ENCODE measurements around the gene FXYD5. TPM values are rescaled to one million over a fixed set of nuclear protein-coding genes. Genes with fewer than 3 reads are reported as not detected.
A peak's percentile ranks its signal among the peaks of the same experiment; 100 is the strongest.
"Not testable (repeated sequence)": the region's sequence is repeated elsewhere in the genome, so short reads cannot be mapped to it uniquely, and the experiment has no call there.

FXYD5 gene
- total RNA-seq, 2 donors from 2014 or later = 24.0 to 29.6 TPM

DNA sequence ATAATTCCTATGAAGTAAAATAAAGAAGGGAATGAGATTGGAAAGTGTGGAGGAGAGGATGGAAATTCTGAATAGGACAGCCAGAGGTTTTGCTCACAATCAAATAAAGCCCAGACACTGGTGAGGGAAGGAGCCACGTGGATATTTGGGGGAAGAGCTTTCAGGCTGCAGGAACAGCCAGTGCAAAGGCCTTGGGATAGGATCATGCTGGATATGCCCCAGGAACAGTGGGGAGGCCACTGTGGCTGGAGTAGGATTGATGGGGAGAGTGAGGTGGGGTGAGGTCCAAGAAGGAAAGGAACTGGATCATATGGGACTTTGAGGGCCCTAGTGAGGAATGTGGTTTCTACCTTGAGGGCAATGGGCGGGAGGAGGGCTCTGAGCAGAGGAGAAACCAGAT, 4.1 kb upstream of the FXYD5 start:
- no peak for DNase-seq
- Histone ChIP-seq H3K27me3 (ENCODE audit: control insufficient read depth, insufficient read depth, low read length, poor library complexity, severe bottlenecking) (peaks cover 30% of the 10 kb centered on the region), H3K27ac (ENCODE audit: low read depth, low read length) (no peak overlapping the region), H3K9me3 (ENCODE audit: control insufficient read depth, low read length) (no peaks in the 10 kb centered on the region), H3K9ac (ENCODE audit: extremely low read depth, low read length, poor library complexity, severe bottlenecking) (no peak overlapping the region), H3K4me1 (ENCODE audit: control insufficient read depth, insufficient read depth, low read length) (no peaks in the 10 kb centered on the region), H3K36me3 (ENCODE audit: control insufficient read depth, insufficient read depth, low read length) (no peaks in the 10 kb centered on the region), H3K4me3 (ENCODE audit: low read length) (no peak overlapping the region)
- H3K4me3 Mint-ChIP-seq = no peak overlapping the region
- TF ChIP-seq, protein P1, sequence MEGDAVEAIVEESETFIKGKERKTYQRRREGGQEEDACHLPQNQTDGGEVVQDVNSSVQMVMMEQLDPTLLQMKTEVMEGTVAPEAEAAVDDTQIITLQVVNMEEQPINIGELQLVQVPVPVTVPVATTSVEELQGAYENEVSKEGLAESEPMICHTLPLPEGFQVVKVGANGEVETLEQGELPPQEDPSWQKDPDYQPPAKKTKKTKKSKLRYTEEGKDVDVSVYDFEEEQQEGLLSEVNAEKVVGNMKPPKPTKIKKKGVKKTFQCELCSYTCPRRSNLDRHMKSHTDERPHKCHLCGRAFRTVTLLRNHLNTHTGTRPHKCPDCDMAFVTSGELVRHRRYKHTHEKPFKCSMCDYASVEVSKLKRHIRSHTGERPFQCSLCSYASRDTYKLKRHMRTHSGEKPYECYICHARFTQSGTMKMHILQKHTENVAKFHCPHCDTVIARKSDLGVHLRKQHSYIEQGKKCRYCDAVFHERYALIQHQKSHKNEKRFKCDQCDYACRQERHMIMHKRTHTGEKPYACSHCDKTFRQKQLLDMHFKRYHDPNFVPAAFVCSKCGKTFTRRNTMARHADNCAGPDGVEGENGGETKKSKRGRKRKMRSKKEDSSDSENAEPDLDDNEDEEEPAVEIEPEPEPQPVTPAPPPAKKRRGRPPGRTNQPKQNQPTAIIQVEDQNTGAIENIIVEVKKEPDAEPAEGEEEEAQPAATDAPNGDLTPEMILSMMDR (conservative IDR thresholded peaks at IDR 0.05) = no peak
- peaks cover 6% of the 10 kb centered on the region for H3K4me1 Mint-ChIP-seq
- H3K27ac Mint-ChIP-seq = no peak overlapping the region
- H3K36me3 Mint-ChIP-seq (ENCODE audit: low read depth) = no peaks in the 10 kb centered on the region
- 79 to 83% methylated on average over 2 of the region's 2 CpGs for WGBS, 2 experiments (ENCODE audit: insufficient coverage in 1 of 2, insufficient read length in 1 of 2)
- no peaks in the 10 kb centered on the region for H3K9me3 Mint-ChIP-seq
- H3K27me3 Mint-ChIP-seq (ENCODE audit: insufficient read depth) = peaks cover 39% of the 10 kb centered on the region

DNA sequence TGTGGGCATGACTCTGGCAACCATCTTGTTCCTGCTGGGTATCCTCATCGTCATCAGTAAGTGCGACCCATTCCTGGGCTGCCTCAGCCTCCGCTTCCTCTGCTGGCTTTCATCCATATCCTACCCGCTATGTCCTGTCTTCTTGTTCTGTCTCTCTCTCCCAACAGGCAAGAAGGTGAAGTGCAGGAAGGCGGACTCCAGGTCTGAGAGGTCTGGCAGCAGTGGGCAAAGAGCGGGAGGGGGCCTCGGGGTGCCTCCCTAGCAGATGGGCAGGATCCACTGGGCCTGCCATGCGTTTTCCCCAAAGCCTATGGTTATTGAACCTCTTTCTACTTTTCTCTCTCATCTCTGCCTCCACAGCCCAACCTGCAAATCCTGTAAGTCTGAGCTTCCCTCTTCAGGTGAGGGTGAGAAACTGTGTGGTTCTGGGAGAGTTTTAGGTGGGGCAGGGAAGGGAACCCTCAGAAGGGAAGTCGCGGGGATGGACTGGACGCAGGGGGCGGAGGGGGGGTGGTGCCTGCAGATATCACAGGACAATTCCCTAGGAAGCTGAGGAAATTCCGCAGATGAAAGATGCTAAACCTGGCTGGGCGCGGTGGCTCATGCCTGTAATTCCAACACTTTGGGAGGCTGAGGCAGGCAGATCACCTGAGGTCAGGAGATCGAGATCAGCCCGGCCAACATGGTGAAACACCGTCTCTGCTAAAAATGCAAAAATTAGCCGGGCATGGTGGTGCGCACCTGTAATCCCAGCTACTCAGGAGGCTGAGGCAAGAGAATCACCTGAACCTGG, 3.1 kb upstream of the FXYD5 start:
- 90% methylated on average over 20 of the region's 20 CpGs for WGBS, 2 experiments (ENCODE audit: insufficient coverage in 1 of 2, insufficient read length in 1 of 2)
- DNase-seq = peak; percentile 65
- no peak overlapping the region for H3K27ac ChIP-seq (ENCODE audit: low read depth, low read length)
- no peaks in the 10 kb centered on the region for H3K4me1 ChIP-seq (ENCODE audit: control insufficient read depth, insufficient read depth, low read length)
- H3K9me3 ChIP-seq (ENCODE audit: control insufficient read depth, low read length) = no peaks in the 10 kb centered on the region
- peaks cover 6% of the 10 kb centered on the region for H3K4me1 Mint-ChIP-seq
- no peak overlapping the region for H3K4me3 ChIP-seq (ENCODE audit: low read length)
- H3K9me3 Mint-ChIP-seq = no peaks in the 10 kb centered on the region
- H3K27me3 Mint-ChIP-seq (ENCODE audit: insufficient read depth) = peaks cover 37% of the 10 kb centered on the region
- H3K36me3 ChIP-seq (ENCODE audit: control insufficient read depth, insufficient read depth, low read length) = no peaks in the 10 kb centered on the region
- no peak overlapping the region for H3K9ac ChIP-seq (ENCODE audit: extremely low read depth, low read length, poor library complexity, severe bottlenecking)
- no peak overlapping the region for H3K4me3 Mint-ChIP-seq
- peaks cover 27% of the 10 kb centered on the region for H3K27me3 ChIP-seq (ENCODE audit: control insufficient read depth, insufficient read depth, low read length, poor library complexity, severe bottlenecking)
- no peak overlapping the region for H3K27ac Mint-ChIP-seq
- TF ChIP-seq, protein P1 (conservative IDR thresholded peaks at IDR 0.05) = peak; percentile 35
- H3K36me3 Mint-ChIP-seq (ENCODE audit: low read depth) = no peaks in the 10 kb centered on the region

DNA sequence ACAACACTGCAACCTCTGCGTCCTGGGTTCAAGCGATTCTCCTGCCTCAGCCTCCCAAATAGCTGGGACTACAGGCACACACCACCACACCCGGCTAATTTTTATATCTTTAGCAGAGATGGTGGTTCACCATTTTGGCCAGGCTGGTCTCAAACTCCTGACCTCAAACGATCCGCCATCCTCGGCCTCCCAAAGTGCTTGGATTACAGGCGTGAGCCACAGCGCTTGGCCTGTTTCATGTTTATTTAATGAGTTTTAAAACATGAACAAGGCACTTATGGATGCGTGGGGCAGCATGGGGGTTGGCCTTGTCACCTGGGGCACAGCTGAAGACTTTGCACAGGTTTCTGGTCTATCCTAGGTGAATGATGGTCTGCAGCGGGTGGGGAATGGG, 1.4 kb upstream of the FXYD5 start:
- peaks cover 36% of the 10 kb centered on the region for H3K27me3 Mint-ChIP-seq (ENCODE audit: insufficient read depth)
- H3K27me3 ChIP-seq (ENCODE audit: control insufficient read depth, insufficient read depth, low read length, poor library complexity, severe bottlenecking) = peaks cover 27% of the 10 kb centered on the region
- not testable (repeated sequence) for H3K4me1 Mint-ChIP-seq; H3K9ac ChIP-seq (ENCODE audit: extremely low read depth, low read length, poor library complexity, severe bottlenecking); H3K9me3 ChIP-seq (ENCODE audit: control insufficient read depth, low read length); H3K4me3 Mint-ChIP-seq; H3K36me3 Mint-ChIP-seq (ENCODE audit: low read depth); H3K36me3 ChIP-seq (ENCODE audit: control insufficient read depth, insufficient read depth, low read length); H3K4me3 ChIP-seq (ENCODE audit: low read length); H3K27ac Mint-ChIP-seq; H3K4me1 ChIP-seq (ENCODE audit: control insufficient read depth, insufficient read depth, low read length); H3K9me3 Mint-ChIP-seq; DNase-seq; H3K27ac ChIP-seq (ENCODE audit: low read depth, low read length)
- WGBS, 2 experiments (ENCODE audit: insufficient coverage in 1 of 2, insufficient read length in 1 of 2) = 87 to 93% methylated on average over 6 to 10 of the region's 10 CpGs
